IMR-90 (cell line): Measurements from ENCODE around the gene ACSM6. TPM values are rescaled to one million over a fixed set of nuclear protein-coding genes. Genes with fewer than 3 reads are reported as not detected.

ENCODE experiments used
- ATAC-seq: fragments of 200-7000 bp; cut with Tn5 transposase; 2 replicates; pipeline ENCODE4 v1.9.1; 2020; ENCODE audit warnings: low read depth, mild to moderate bottlenecking, moderate library complexity
- BruUV-seq: library from RNA; stranded (reverse); fragments of 400-500 nt; replicated peaks from 2 replicates; lab custom pipeline; 2021; lab: Mats Ljungman, UMichigan
- CTCF ChIA-PET: fragments of 300-600 bp; formaldehyde crosslinking; extraction: SDS; loops from one replicate; lab custom pipeline; 2021; ENCODE audit warnings: antibody characterized with exemption; lab: Yijun Ruan, JAX
- POLR2A ChIA-PET: fragments of 300-600 bp; sonication (Branson Sonifier 250); formaldehyde crosslinking; loops from one replicate; lab custom pipeline; 2022; ENCODE audit warnings: antibody characterized with exemption; ENCODE audit not compliant: unreplicated experiment; lab: Charles Lee
- DNase-seq: peaks from one replicate; pipeline ENCODE4 v3.0.0; 2013
- H2AFZ ChIP-seq: replicated peaks from 2 replicates; pipeline ENCODE3; 2013; ENCODE audit warnings: low read length, mild to moderate bottlenecking; ENCODE audit not compliant: poor library complexity
- H2AK5ac ChIP-seq: 2 replicates; pipeline ENCODE4 v1.6.1; 2013; ENCODE audit warnings: low read depth, low read length, inconsistent platforms
- H2AK9ac ChIP-seq: replicated peaks from 2 replicates; pipeline ENCODE3; 2013; ENCODE audit warnings: mild to moderate bottlenecking, low read depth, low read length, moderate library complexity; ENCODE audit not compliant: poor library complexity
- H2BK120ac ChIP-seq: 2 replicates; pipeline ENCODE4 v1.6.1; 2013; ENCODE audit warnings: low read depth, low read length, inconsistent platforms
- H2BK15ac ChIP-seq: 3 replicates; pipeline ENCODE4 v1.6.1; 2013; ENCODE audit warnings: low read depth, low read length, inconsistent platforms
- H2BK20ac ChIP-seq: 2 replicates; pipeline ENCODE4 v1.6.1; 2013; ENCODE audit warnings: low read depth, mild to moderate bottlenecking, inconsistent platforms, low read length, moderate library complexity
- H2BK5ac ChIP-seq: 2 replicates; pipeline ENCODE4 v1.6.1; 2013; ENCODE audit warnings: mild to moderate bottlenecking, low read depth, low read length, inconsistent platforms; ENCODE audit not compliant: poor library complexity, severe bottlenecking
- H3K14ac ChIP-seq: replicated peaks from 2 replicates; pipeline ENCODE4 v1.6.1; 2013; ENCODE audit warnings: low read depth, low read length, inconsistent platforms
- H3K18ac ChIP-seq: 2 replicates; pipeline ENCODE4 v1.6.1; 2013; ENCODE audit warnings: low read depth, low read length, control low read depth
- H3K23ac ChIP-seq: 2 replicates; pipeline ENCODE4 v1.6.1; 2013; ENCODE audit warnings: low read depth, low read length, inconsistent platforms
- H3K27ac ChIP-seq: 2 replicates; pipeline ENCODE4 v1.5.1; 2013; ENCODE audit warnings: mild to moderate bottlenecking, control low read depth, low read length; ENCODE audit not compliant: insufficient read depth
- H3K27me3 ChIP-seq: 2 replicates; pipeline ENCODE4 v1.6.1; 2013; ENCODE audit warnings: low read length; ENCODE audit not compliant: control insufficient read depth, insufficient read depth
- H3K36me3 ChIP-seq: 2 replicates; pipeline ENCODE4 v1.6.1; 2013; ENCODE audit warnings: low read length, mixed read lengths; ENCODE audit not compliant: control insufficient read depth, insufficient read depth
- H3K4ac ChIP-seq: 2 replicates; pipeline ENCODE4 v1.6.1; 2013; ENCODE audit warnings: low read depth, low read length, inconsistent platforms
- H3K4me1 ChIP-seq: 2 replicates; pipeline ENCODE4 v1.6.1; 2013; ENCODE audit warnings: low read length, mixed read lengths; ENCODE audit not compliant: control insufficient read depth, insufficient read depth
- H3K4me2 ChIP-seq: 2 replicates; pipeline ENCODE4 v1.6.1; 2013; ENCODE audit warnings: low read depth, mild to moderate bottlenecking, control low read depth, low read length, moderate library complexity
- H3K4me3 ChIP-seq: 2 replicates; pipeline ENCODE4 v1.5.1; 2013; ENCODE audit warnings: low read depth, mild to moderate bottlenecking, control low read depth, low read length, moderate library complexity; ENCODE audit not compliant: insufficient read depth
- H3K56ac ChIP-seq: 2 replicates; pipeline ENCODE4 v1.6.1; 2013; ENCODE audit warnings: low read length, inconsistent platforms; ENCODE audit not compliant: insufficient read depth; ENCODE audit errors: extremely low read depth
- H3K79me1 ChIP-seq, 2 experiments: 2 replicates each; pipeline ENCODE4 v1.6.1; 2013; ENCODE audit warnings: low read length in 2 of 2, inconsistent platforms in 1 of 2, low read depth in 1 of 2
- H3K9ac ChIP-seq: 2 replicates; pipeline ENCODE4 v1.6.1; 2013; ENCODE audit warnings: low read depth, low read length, control low read depth
- H3K9me1 ChIP-seq: 2 replicates; pipeline ENCODE4 v1.6.1; 2013; ENCODE audit warnings: low read length, inconsistent platforms; ENCODE audit not compliant: insufficient read depth
- H3K9me3 ChIP-seq: 2 replicates; pipeline ENCODE4 v1.6.1; 2013; ENCODE audit warnings: low read length; ENCODE audit not compliant: control insufficient read depth, insufficient read depth
- H4K20me1 ChIP-seq: 2 replicates; pipeline ENCODE4 v1.6.1; 2013; ENCODE audit warnings: low read length, inconsistent platforms; ENCODE audit not compliant: insufficient read depth
- H4K5ac ChIP-seq: 2 replicates; pipeline ENCODE4 v1.6.1; 2013; ENCODE audit warnings: mild to moderate bottlenecking, low read depth, low read length, control low read depth
- H4K8ac ChIP-seq, 2 experiments: 2 replicates each; pipeline ENCODE4 v1.6.1; 2013; ENCODE audit warnings: low read depth in 2 of 2, low read length in 2 of 2, control low read depth in 1 of 2, inconsistent platforms in 1 of 2
- H4K91ac ChIP-seq: 2 replicates; pipeline ENCODE4 v1.6.1; 2013; ENCODE audit warnings: low read depth, low read length, inconsistent platforms; ENCODE audit not compliant: insufficient read depth
- CHD1 ChIP-seq: IDR thresholded peaks from 2 replicates; pipeline ENCODE4 v1.6.1; 2012; ENCODE audit warnings: low read depth, low read length, improper control_type of control experiment
- ELK1 ChIP-seq: fragments of 150-350 bp; IDR thresholded peaks from 2 replicates; pipeline ENCODE4 v1.6.1; 2016; ENCODE audit warnings: low read depth, mild to moderate bottlenecking, low read length, moderate library complexity, borderline replicate concordance
- FOS ChIP-seq: fragments of 150-350 bp; IDR thresholded peaks from 2 replicates; pipeline ENCODE4 v1.6.1; 2016; ENCODE audit warnings: low read depth, low read length
- MAFK ChIP-seq: IDR thresholded peaks from 2 replicates; pipeline ENCODE4 v1.6.1; 2012; ENCODE audit warnings: low read depth, low read length, improper control_type of control experiment
- MAZ ChIP-seq: IDR thresholded peaks from 2 replicates; pipeline ENCODE4 v1.6.1; 2012; ENCODE audit warnings: low read depth, mild to moderate bottlenecking, low read length, improper control_type of control experiment, moderate library complexity, borderline replicate concordance
- MXI1 ChIP-seq: IDR thresholded peaks from 2 replicates; pipeline ENCODE4 v1.6.1; 2012; ENCODE audit warnings: low read depth, mild to moderate bottlenecking, low read length, moderate library complexity, borderline replicate concordance
- NFE2L2 ChIP-seq: fragments of 150-350 bp; IDR thresholded peaks from 2 replicates; pipeline ENCODE4 v1.6.1; 2016; ENCODE audit warnings: low read depth, mild to moderate bottlenecking, low read length
- POLR2A ChIP-seq: IDR thresholded peaks from 2 replicates; pipeline ENCODE4 v1.6.1; 2012; ENCODE audit warnings: mild to moderate bottlenecking, low read depth, low read length
- RAD21 ChIP-seq: IDR thresholded peaks from 2 replicates; pipeline ENCODE4 v1.6.1; 2012; ENCODE audit warnings: low read length, improper control_type of control experiment
- WGBS, 2 experiments: methylation state at CpG; one replicate each; pipeline versions ENCODE4 v1.1.5 to v1.1.7; 2013; ENCODE audit warnings: missing lambda C conversion rate in 2 of 2; ENCODE audit not compliant: insufficient read length in 1 of 2; ENCODE audit errors: extremely low coverage in 2 of 2; 5-methylcytosine and 5-hydroxymethylcytosine counted together
- dilution Hi-C: fragments of 300-500 bp; cut with HindIII; formaldehyde crosslinking; loops from one replicate; pipeline ENCODE4 v1.14.3; 2018; ENCODE audit warnings: low sequenced_read_pairs; ENCODE audit not compliant: unreplicated experiment
- in situ Hi-C: fragments of 300-500 bp; cut with MboI; formaldehyde crosslinking; loops from 3 replicates; pipeline ENCODE4 v1.14.3; 2019; ENCODE audit warnings: low sequenced_read_pairs, inconsistent platforms, mixed read lengths
- intact Hi-C: fragments of 100-400 bp; cut with micrococcal nuclease; formaldehyde crosslinking; loops from 2 replicates; pipeline ENCODE4 v1.10.0; 2022
- polyA plus RNA-seq, 3 experiments: library from polyadenylated mRNA; depleted of rRNA; stranded (reverse); fragments of >200 nt; gene quantifications; 2 replicates each; pipeline ENCODE4 v1.2.3, GENCODE V29; 2012; ENCODE audit warnings: low replicate concordance in 1 of 3
- total RNA-seq: library from RNA; depleted of rRNA; stranded (reverse); fragments of >200 nt; gene quantifications from 2 replicates; pipeline ENCODE4 v1.2.3, GENCODE V29; 2012
- TF ChIP-seq, protein P1 (sequence below): fragments of 150-350 bp; IDR thresholded peaks from 2 replicates; pipeline ENCODE4 v1.6.1; 2017; ENCODE audit warnings: mild to moderate bottlenecking, antibody characterized with exemption, low read length, low read depth

ACSM6 gene
- total and polyA plus RNA-seq, 2 of the 4 experiments (the other 2 are of a cell fraction), result not detected

GRCh38 chr10:95235676-95236067 is 41.6 kb downstream of the ACSM6 start:
- no peak overlapping the region for H4K8ac ChIP-seq
- in situ Hi-C loops, result loop anchor here (10.0 kb wide), 1 partner anchor 101 kb away; no protein-coding TSS in a partner anchor
- H3K27me3 ChIP-seq, result no peaks in the 10 kb centered on the region
- no CpG with 5 or more reads among the region's 3 CpGs for WGBS, 2 experiments
- no peak overlapping the region for H3K4me3 ChIP-seq
- H3K9me3 ChIP-seq, result no peaks in the 10 kb centered on the region
- no peak overlapping the region for H4K5ac ChIP-seq
- no peak overlapping the region for H3K27ac ChIP-seq
- H3K23ac ChIP-seq, result no peak overlapping the region
- no peak overlapping the region for H2AK9ac ChIP-seq
- no peak overlapping the region for H3K4ac ChIP-seq
- BruUV-seq, result no TSS peak
- no peak overlapping the region for H2BK120ac ChIP-seq
- intact Hi-C loops, result no loop called here
- peak overlapping the region; percentile 47 for H2BK5ac ChIP-seq
- no peak overlapping the region for H3K9ac ChIP-seq
- CTCF ChIA-PET, result interaction anchor here (0.5 to 1.4 kb wide), 4 partner anchors 58 to 1104 kb away, joined by 3 to 6 read pairs (median 4); no protein-coding TSS in a partner anchor
- H3K4me1 ChIP-seq, result peaks cover 15% of the 10 kb centered on the region
- no peak overlapping the region for H3K56ac ChIP-seq
- peaks cover 22% of the 10 kb centered on the region for H3K9me1 ChIP-seq
- no peak overlapping the region; the same call in 1 of the 2 replicates for H2BK20ac ChIP-seq
- H4K20me1 ChIP-seq, result peaks cover 6% of the 10 kb centered on the region; the same call in 1 of the 2 replicates
- H3K4me2 ChIP-seq, result no peak overlapping the region
- H4K91ac ChIP-seq, result no peak overlapping the region
- no peak overlapping the region; the same call in 2 of the 3 replicates for H2BK15ac ChIP-seq
- peaks cover 49% of the 10 kb centered on the region for H3K36me3 ChIP-seq
- dilution Hi-C loops, result no loop called here
- no peak overlapping the region for H3K18ac ChIP-seq
- H2AK5ac ChIP-seq, result no peak overlapping the region; the same call in 1 of the 2 replicates
- TF ChIP-seq, protein P1, sequence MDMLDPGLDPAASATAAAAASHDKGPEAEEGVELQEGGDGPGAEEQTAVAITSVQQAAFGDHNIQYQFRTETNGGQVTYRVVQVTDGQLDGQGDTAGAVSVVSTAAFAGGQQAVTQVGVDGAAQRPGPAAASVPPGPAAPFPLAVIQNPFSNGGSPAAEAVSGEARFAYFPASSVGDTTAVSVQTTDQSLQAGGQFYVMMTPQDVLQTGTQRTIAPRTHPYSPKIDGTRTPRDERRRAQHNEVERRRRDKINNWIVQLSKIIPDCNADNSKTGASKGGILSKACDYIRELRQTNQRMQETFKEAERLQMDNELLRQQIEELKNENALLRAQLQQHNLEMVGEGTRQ, result no peak
- TF ChIP-seq MAZ (no peak), MAFK (no peak), RAD21 (no peak), FOS (no peak), CHD1 (no peak), MXI1 (no peak), POLR2A (no peak), NFE2L2 (no peak), ELK1 (no peak)
- no peak for DNase-seq
- no peak for ATAC-seq
- H3K79me1 ChIP-seq, result peaks cover 6 to 61% of the 10 kb centered on the region in 2 experiments; a peak in 3 of 4 replicates
- no peak overlapping the region for H2AFZ ChIP-seq
- no peak overlapping the region for H3K14ac ChIP-seq
- POLR2A ChIA-PET, result no interaction called here
